Ovary (tissue), 9 donors: ENCODE results near the gene DNHD1. TPM values are rescaled to one million over a fixed set of nuclear protein-coding genes. Genes with fewer than 3 reads are reported as not detected.

ENCODE experiments used
- DNase-seq, 5 donors: peaks; one replicate each; pipeline ENCODE4 v3.0.0-alpha.2; 2019 to 2020
- H3K27ac ChIP-seq, 2 donors: fragments of 200-600 bp; one replicate each; pipeline versions ENCODE4 v1.5.1 to v1.8.0; 2019 to 2022
- H3K27me3 ChIP-seq: fragments of 200-600 bp; one replicate; pipeline ENCODE4 v1.8.0; 2022
- H3K36me3 ChIP-seq: fragments of 200-600 bp; sonication (generic); one replicate; pipeline ENCODE4 v1.5.1; 2019
- H3K4me1 ChIP-seq: one replicate; pipeline ENCODE4 v1.8.1; 2013; ENCODE audit warnings: mild to moderate bottlenecking, moderate library complexity; ENCODE audit not compliant: insufficient read depth
- H3K4me3 ChIP-seq: fragments of 200-600 bp; sonication (generic); one replicate; pipeline ENCODE4 v1.5.1; 2017
- H3K9me3 ChIP-seq, 2 donors: fragments of 200-600 bp in 1 of 2; sonication (generic) in 1 of 2; one replicate each; pipeline versions ENCODE4 v1.5.1 to v1.8.1; 2013 to 2019; ENCODE audit warnings: mild to moderate bottlenecking in 1 of 2, moderate library complexity in 1 of 2
- CTCF ChIP-seq, 3 donors: fragments of 450-650 bp in 2 of 3; fragments of 200-600 bp in 1 of 3; IDR thresholded peaks; one replicate each; pipeline versions ENCODE4 v1.5.1 to v1.8.0; 2016 to 2022; ENCODE audit warnings: antibody characterized with exemption in 3 of 3, mild to moderate bottlenecking in 1 of 3
- EP300 ChIP-seq: sonication (generic); formaldehyde crosslinking; IDR thresholded peaks from one replicate; pipeline ENCODE4 v1.6.1; 2017; ENCODE audit warnings: antibody characterized with exemption
- POLR2A ChIP-seq: fragments of 450-650 bp; IDR thresholded peaks from one replicate; pipeline ENCODE4 v1.6.1; 2017; ENCODE audit warnings: antibody characterized with exemption, mild to moderate bottlenecking, moderate library complexity
- WGBS, 3 donors: extraction: QIAGEN DNeasy Blood & Tissue Kit in 1 of 3; methylation state at CpG; one replicate each; pipeline versions ENCODE4 v1.1.5 to v1.1.7; 2013 to 2017; 5-methylcytosine and 5-hydroxymethylcytosine counted together
- intact Hi-C, 4 donors: fragments of 100-400 bp; cut with DNase I; formaldehyde crosslinking; loops; one replicate each; pipeline versions ENCODE4 v1.11.0 to v1.15.1; 2022 to 2023
- polyA plus RNA-seq, 2 donors: library from polyadenylated mRNA; stranded (reverse); fragments of 200-250 nt in 1 of 2; fragments of 350-450 nt in 1 of 2; fragmentation: Illumina TruSeq in 1 of 2; extraction: RNeasy Lipid Tissue Mini Kit (QIAGEN cat#74804) in 1 of 2; gene quantifications; one replicate each; pipeline ENCODE4 v1.2.3, GENCODE V29; 2013 to 2014
- total RNA-seq, 7 donors: library from RNA; depleted of rRNA in 2 of 7; stranded (reverse); fragments of >200 nt in 2 of 7; fragmentation: NEBNext Ultra II Directional in 3 of 7; extraction: Animal tissue kit (Norgen Biotek cat#: 25700) in 3 of 7; gene quantifications; one replicate each; pipeline versions ENCODE4 v1.1.0 to v1.2.4, GENCODE V29; 2016 to 2023
- donor health status: DM: no; HTN: no; CAD: no; lungs with moderate emphysema.
- donor health status: DM: no; HTN: no; CAD: no.
- donor health status: Bipolar disorder and iron deficiency.
- donor health status: DM: yes; HTN: yes; CAD: no.
- donor health status: DM: no; HTN: no; CAD: no.
- donor health status: DM: yes; HTN: yes; CAD: no.

DNHD1 gene
- total and polyA plus RNA-seq, 9 donors: 4.0 to 27.6 (median 9.2) TPM

GRCh38 chr11:6586434-6587359 is 89.6 kb downstream of the DNHD1 start:
- H3K27ac ChIP-seq: no peak overlapping the region
- no peak for DNase-seq
- no peak for TF ChIP-seq POLR2A
- TF ChIP-seq CTCF (IDR thresholded peaks at IDR 0.05): no peak
- no peak for TF ChIP-seq EP300
- H3K36me3 ChIP-seq: no peaks in the 10 kb centered on the region
- H3K4me1 ChIP-seq: no peaks in the 10 kb centered on the region
- no peaks in the 10 kb centered on the region for H3K9me3 ChIP-seq
- 91 to 94% (median 92%) methylated on average over 25 of the region's 25 CpGs for WGBS, 3 donors
- no peaks in the 10 kb centered on the region for H3K27me3 ChIP-seq
- H3K4me3 ChIP-seq: no peak overlapping the region
- intact Hi-C loops: no loop called here

- no peak for TF ChIP-seq POLR2A
- H3K9me3 ChIP-seq: no peaks in the 10 kb centered on the region
- intact Hi-C loops: no loop called here
- WGBS, 3 donors: 86 to 97% (median 97%) methylated on average over 11 of the region's 11 CpGs
- H3K36me3 ChIP-seq: no peaks in the 10 kb centered on the region
- H3K27ac ChIP-seq: no peak overlapping the region
- no peaks in the 10 kb centered on the region for H3K27me3 ChIP-seq
- H3K4me3 ChIP-seq: no peak overlapping the region
- H3K4me1 ChIP-seq: no peaks in the 10 kb centered on the region
- no peak for DNase-seq
Measured at GRCh38 chr11:6587360-6587953, 90.4 kb downstream of the DNHD1 start.

- TF ChIP-seq EP300: no peak
- no peaks in the 10 kb centered on the region for H3K9me3 ChIP-seq
- intact Hi-C loops: no loop called here
- no peak for DNase-seq
- H3K4me1 ChIP-seq: no peaks in the 10 kb centered on the region
- WGBS, 3 donors: 96% methylated on average over 1 of the region's 1 CpG
- H3K36me3 ChIP-seq: no peaks in the 10 kb centered on the region
- no peaks in the 10 kb centered on the region for H3K27me3 ChIP-seq
- no peak overlapping the region for H3K27ac ChIP-seq
- H3K4me3 ChIP-seq: no peak overlapping the region
Measured at GRCh38 chr11:6588018-6588417, 90.9 kb downstream of the DNHD1 start.

GRCh38 chr11:6594142-6594768 is 97.2 kb downstream of the DNHD1 start:
- Histone ChIP-seq H3K4me1 (no peaks in the 10 kb centered on the region), H3K4me3 (no peak overlapping the region), H3K27me3 (no peaks in the 10 kb centered on the region), H3K36me3 (no peaks in the 10 kb centered on the region), H3K9me3 (no peaks in the 10 kb centered on the region), H3K27ac (no peak overlapping the region)
- 88 to 94% (median 90%) methylated on average over 3 of the region's 3 CpGs for WGBS, 3 donors
- intact Hi-C loops: no loop called here
- no peak for TF ChIP-seq CTCF (IDR thresholded peaks at IDR 0.05)
- TF ChIP-seq EP300: no peak
- no peak for DNase-seq

GRCh38 chr11:6596239-6596877 is 99.3 kb downstream of the DNHD1 start:
- Histone ChIP-seq H3K27ac (no peak overlapping the region), H3K27me3 (no peaks in the 10 kb centered on the region), H3K4me1 (no peaks in the 10 kb centered on the region), H3K4me3 (no peak overlapping the region), H3K9me3 (no peaks in the 10 kb centered on the region), H3K36me3 (no peaks in the 10 kb centered on the region)
- no peak for DNase-seq
- intact Hi-C loops: no loop called here
- TF ChIP-seq EP300 (no peak), POLR2A (no peak), CTCF (IDR thresholded peaks at IDR 0.05) (no peak)
- WGBS, 3 donors: 32 to 47% (median 40%) methylated on average over 5 of the region's 5 CpGs
